ENCODE measurements around the gene AHI1.

AHI1 gene

DNA sequence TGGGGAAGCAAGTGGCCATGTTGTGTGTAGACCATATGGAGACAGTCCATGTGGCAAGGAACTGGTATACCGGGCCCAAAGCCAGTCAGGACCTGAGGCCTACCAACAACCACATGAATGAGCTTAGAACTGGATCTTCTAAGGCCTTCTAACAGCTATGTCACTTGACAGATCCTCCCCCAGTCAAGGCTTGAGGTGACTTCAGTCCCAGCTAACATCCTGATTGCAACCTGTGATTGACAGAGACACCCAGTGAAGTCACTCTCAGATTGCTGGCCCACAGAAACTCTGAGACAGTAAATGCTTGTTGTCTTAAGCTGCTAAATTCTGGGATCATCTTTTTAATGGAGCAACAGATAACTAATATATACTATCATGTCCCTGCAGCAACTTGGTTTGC, 32.9 kb downstream of the AHI1 start:
- DNase-seq (ENCODE audit: low read depth in 1 of 2, low spot score in 1 of 2), result no peak

DNA sequence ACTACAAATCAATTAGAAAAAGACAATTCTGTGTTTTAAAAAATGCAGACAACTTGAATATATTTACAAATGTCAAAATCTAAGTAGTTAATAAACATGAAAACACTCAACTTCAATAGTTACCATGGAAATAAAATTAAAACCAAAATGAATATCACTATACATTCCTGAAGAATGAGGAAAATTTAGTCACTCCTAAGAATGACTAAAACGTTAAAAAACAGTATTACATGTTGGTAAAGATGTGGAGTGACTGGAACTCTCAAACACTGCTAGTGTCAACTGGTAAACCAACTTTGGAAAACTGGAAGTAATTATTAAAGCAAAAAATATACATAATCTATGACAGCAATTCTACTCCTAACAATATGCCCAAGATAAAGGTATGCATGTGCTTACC, 36.3 kb downstream of the AHI1 start:
- no peak for DNase-seq (ENCODE audit: low read depth in 1 of 2, low spot score in 1 of 2)

DNA sequence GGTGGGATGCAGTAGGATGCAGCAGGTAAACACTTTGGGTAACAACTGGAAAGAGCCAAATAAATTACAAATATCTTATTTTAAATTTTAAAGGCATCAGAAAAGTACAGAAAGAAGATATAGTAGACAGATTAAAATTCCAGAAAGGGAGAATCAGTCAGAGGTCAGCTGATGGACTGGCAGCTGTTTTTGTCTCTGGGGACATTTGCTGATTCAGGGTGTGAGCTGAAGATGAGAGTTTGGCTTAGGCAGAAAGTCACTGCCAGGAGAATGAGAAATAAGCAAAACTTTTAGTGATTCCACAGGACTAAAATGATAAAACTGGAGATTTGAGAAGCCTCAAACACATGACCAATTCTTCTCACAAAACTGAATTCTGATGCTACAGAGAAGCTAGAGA, 39.5 kb downstream of the AHI1 start:
- no peak for DNase-seq (ENCODE audit: low read depth in 1 of 2, low spot score in 1 of 2)

- DNase-seq (ENCODE audit: low read depth in 1 of 2, low spot score in 1 of 2), result no peak
These were observed 45.8 kb downstream of the AHI1 start for GRCh38 chr6:135451617-135452190.

DNA sequence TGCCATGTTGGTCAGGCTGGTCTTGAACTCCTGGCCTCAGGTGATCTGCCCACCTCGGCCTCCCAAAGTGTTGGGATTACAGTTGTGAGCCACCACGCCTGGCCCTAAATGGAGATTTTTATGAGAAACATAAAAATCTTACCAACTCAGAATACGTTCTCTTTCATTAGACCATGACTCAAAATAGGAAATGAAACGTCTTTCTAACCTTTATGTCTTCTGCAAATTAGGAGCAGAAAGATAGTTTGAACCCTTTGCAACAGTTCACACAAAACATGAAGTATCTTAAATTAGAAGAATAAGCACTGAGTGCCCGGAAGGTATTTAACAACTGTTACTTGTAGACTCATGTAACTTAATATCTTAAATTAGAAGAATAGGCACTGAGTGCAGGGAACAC, 48.3 kb downstream of the AHI1 start:
- DNase-seq (ENCODE audit: low read depth in 1 of 2, low spot score in 1 of 2), result no peak

- DNase-seq (ENCODE audit: low read depth in 1 of 2, low spot score in 1 of 2), result no peak
These were observed 57.3 kb downstream of the AHI1 start for GRCh38 chr6:135440087-135440792.

DNA sequence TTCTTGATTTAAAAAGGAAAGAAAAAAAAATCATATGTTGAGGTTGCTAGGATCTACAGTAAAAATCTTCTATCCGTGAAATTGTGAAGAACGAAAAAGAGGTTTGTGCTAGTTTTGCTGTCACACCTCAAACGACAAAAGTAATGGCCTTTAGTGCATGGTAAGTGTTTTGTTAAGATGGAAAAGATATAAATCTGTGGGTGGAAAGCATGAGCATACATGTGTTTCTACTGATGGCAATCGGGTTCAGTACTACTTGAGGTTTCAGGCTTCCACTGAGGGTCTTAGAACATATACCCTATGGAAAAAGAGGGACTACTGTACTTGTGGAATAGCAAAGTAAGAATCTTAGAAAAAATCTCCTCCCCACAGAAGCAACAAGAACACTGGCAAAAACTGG, 58.0 kb downstream of the AHI1 start:
- DNase-seq (ENCODE audit: low read depth in 1 of 2, low spot score in 1 of 2), result no peak

GRCh38 chr6:135438907-135439535, 58.5 kb downstream of the AHI1 start:
- DNase-seq (ENCODE audit: low read depth in 1 of 2, low spot score in 1 of 2), result no peak

DNA sequence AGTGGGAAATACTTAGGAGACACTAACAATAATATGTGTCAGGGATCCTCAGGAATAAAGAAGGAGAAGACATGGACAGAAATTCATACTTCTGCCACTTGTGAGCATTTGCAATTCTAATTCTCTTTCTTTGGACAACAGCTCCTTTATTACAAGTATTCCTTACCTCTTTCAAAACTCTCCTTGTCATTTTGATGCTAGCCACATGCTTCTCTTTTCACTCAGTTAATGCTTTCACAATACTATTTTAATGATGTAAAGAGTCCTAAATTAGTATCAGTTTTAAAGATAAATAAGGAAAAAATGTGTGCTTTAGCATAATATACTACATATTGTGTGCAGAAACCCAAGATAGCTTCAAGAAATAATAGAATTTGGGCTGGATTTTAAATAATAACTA, 62.5 kb downstream of the AHI1 start:
- DNase-seq (ENCODE audit: low read depth in 1 of 2, low spot score in 1 of 2), result no peak

DNA sequence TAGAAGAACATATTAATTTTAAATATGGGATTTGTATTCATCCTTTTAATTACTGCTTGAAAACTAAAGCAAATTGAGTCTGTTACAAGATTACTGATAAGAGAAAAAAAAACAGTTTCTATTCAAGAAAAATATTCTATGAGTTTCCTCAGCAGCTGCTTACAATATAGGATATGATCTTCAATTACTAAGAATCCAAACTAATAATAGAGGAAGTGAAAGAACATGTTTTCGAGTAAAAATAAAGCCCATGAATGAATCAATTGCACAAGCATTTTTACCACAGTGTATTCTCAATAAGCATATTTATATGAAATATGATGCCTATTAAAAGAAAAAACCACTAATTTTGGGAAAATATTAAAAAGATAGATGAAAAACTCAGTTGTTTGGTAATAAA, 63.4 kb downstream of the AHI1 start:
- no peak for DNase-seq (ENCODE audit: low read depth in 1 of 2, low spot score in 1 of 2)

DNA sequence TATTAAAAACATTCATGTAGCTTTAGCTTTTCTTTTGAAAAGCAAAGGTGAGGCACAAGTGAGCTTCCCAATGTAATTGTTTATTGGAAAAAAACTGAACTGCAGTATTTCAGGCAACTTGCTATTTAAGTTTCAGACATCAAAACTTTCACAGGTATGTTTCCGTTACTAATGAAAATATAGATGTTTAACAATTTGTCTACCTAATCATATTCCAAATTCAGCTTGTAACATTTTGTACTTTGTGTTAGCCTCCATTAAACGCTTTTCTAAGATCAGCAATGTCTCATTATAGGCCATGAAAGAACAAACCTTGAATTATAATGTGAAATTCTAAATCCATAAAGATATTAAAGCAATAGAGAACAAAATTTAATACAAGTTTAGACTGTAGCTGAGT, 69.5 kb downstream of the AHI1 start:
- DNase-seq (ENCODE audit: low read depth in 1 of 2, low spot score in 1 of 2), result no peak

- DNase-seq (ENCODE audit: low read depth in 1 of 2, low spot score in 1 of 2), result no peak
These were observed 70.7 kb downstream of the AHI1 start for GRCh38 chr6:135426833-135427232.

GRCh38 chr6:135424385-135424784, 73.2 kb downstream of the AHI1 start:
- no peak for DNase-seq (ENCODE audit: low read depth in 1 of 2, low spot score in 1 of 2)

DNA sequence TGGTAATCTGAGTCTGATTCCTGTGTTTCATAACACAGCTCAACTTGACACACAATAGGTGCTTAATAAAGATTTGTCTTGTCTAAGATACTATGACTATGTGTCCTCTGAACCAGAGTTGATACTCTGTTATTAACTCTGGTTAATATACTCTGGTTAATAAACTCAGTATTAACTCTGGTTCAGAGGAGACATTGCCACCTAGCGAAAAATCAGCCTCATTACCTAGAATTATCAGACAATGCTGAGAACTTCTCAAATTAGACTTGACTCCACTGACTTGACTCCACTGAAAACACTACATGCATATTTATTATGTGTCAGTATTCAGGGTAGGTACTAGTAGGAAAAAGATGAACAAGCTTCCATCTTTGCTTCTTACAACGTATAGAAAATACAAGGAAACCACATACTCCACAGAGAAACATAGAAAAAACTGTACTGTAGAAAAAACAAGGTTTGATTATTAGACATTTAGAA, 73.9 kb downstream of the AHI1 start:
- no peak for DNase-seq (ENCODE audit: low read depth in 1 of 2, low spot score in 1 of 2)

GRCh38 chr6:135419162-135419561, 78.4 kb downstream of the AHI1 start:
- DNase-seq (ENCODE audit: low read depth in 1 of 2, low spot score in 1 of 2), result no peak

- DNase-seq (ENCODE audit: low read depth in 1 of 2, low spot score in 1 of 2), result no peak
These were observed 79.3 kb downstream of the AHI1 start for GRCh38 chr6:135418040-135418760.

GRCh38 chr6:135412761-135413160, 84.8 kb downstream of the AHI1 start:
- DNase-seq (ENCODE audit: low read depth in 1 of 2, low spot score in 1 of 2), result no peak

DNA sequence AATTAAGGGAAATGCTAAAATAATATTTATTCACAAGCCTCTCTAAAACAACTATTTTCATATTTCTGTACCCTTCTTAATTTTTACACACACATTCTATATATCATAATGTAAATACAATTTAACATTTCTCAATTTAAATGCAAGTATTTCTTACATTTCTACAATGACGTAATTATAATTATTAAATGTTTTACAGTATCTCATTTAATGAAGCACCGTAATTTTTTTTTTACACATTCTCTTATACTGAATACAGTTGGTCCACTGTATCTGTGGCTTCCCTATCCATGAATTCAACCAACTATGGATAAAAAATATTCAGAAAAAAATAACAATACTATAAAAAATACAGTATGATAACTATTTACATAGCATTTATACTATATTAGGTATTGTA, 85.7 kb downstream of the AHI1 start:
- DNase-seq (ENCODE audit: low read depth in 1 of 2, low spot score in 1 of 2), result no peak

DNA sequence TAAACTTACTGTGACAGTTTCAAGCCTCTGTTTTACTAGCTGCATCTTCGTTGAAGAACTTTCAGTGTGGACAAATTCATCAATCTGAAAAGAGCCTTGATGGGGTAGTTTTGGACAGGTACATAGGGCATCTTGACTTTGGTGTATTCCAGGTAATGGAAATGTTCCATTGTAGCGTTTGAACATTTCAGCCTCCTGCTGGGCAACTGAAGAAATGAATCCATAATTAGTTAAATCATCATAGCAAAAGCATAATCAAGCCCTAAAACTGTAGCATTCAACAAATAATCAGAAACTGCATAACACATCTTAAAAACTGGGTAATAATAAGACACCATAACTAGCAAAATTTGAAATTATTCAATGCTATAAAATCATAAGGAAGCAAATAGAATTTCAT, 86.2 kb downstream of the AHI1 start:
- no peak for DNase-seq (ENCODE audit: low read depth in 1 of 2, low spot score in 1 of 2)

- DNase-seq (ENCODE audit: low read depth in 1 of 2, low spot score in 1 of 2), result no peak
These were observed 86.7 kb downstream of the AHI1 start for GRCh38 chr6:135410856-135411255.

DNA sequence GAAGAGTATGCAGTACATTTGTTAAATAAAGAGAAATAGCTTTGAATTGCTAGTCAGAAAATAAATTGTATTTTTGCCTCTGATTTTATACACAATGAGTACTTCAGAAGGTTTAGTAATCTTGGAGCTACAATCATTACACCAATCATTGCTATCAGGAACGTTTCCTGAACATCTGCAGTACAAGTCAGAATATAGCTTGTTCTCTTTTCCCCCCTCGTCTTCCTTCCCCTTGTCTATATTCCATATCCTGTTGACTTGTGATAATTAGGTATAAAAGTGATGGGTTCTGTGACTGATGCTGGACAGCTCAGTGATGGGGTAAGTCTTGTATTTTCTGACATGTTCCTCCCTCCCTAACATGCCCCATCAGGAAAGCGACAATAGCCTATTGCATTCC, 94.0 kb downstream of the AHI1 start:
- no peak for DNase-seq (ENCODE audit: low read depth in 1 of 2, low spot score in 1 of 2)

DNA sequence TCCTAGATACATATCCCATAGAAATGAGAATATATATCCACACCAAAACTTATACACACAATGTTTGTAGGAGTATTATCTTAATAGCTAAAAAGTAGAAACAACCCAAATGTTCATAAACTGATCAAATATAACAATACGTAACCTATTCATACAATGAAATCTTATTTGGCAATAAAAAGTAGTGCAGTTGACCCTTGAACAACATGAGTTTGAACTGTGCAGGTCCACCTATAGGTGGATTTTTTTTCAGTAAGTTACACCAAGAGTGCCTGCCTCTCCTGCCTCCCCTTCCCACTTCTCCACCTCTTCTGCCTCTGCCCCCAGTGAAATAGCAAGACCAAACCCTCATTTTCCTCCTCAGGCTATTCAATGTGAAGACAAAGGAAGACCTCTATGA, 95.2 kb downstream of the AHI1 start:
- DNase-seq (ENCODE audit: low read depth in 1 of 2, low spot score in 1 of 2), result no peak
